Measurements from ENCODE around the gene COL8A2. TPM values are rescaled to one million over a fixed set of nuclear protein-coding genes. Genes with fewer than 3 reads are reported as not detected.

COL8A2 gene
- total and polyA plus RNA-seq, 8 donors = 0.43 to 8.4 (median 0.96) TPM

DNA sequence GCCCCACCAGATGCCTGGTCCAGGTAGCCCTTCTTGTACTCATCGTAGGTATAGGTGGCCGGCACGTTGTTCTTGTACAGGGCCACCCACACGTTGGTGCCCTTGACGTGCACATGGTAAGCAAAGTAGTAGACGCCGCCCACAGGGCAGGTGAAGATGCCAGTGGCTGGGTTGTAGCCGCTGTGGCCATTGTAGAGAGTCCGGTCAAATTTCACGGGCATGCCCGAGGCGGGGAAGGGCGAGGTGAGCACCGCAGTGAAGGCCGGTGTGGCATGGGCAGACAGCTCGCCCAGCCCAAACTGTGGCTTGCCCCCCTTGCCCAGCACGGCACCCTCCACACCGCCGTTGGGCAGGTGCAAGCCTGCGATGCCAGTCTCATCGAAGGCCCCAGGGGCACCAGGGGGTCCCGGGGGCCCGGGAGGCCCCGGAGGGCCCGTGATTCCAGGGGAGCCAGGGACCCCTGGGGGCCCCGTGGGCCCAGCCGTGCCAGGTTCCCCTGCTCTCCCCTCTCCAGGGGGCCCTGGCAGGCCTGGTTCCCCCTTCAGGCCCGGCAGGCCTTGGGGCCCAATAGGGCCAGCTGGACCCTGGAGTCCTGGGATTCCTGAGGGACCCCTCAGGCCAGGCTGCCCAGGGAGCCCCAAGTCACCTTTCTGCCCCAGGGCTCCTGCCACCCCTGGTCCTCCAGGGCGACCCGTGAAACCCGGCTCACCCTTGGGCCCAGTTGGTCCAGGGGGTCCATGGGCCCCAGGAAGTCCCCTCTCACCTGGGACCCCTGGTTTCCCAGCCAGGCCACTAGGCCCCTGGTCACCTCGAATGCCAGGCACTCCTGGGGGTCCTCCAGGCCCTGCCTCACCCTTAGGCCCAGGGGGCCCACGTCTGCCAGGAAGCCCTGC is 27.1 kb downstream of the COL8A2 start:
- Histone ChIP-seq H3K9me3 (no peaks in the 10 kb centered on the region), H3K4me1 (peaks cover 8 to 44% of the 10 kb centered on the region in 2 donors), H3K27me3 (no peaks in the 10 kb centered on the region), H3K36me3 (peaks cover 0 to 38% of the 10 kb centered on the region in 2 donors), H3K27ac (no peak overlapping the region), H3K4me3 (no peak overlapping the region)
- intact Hi-C loops (cut with DNase I) = no loop called here
- peak in 1 of 4 donors; percentile 64 for DNase-seq
- ATAC-seq = no peak
- TF ChIP-seq, protein P1, sequence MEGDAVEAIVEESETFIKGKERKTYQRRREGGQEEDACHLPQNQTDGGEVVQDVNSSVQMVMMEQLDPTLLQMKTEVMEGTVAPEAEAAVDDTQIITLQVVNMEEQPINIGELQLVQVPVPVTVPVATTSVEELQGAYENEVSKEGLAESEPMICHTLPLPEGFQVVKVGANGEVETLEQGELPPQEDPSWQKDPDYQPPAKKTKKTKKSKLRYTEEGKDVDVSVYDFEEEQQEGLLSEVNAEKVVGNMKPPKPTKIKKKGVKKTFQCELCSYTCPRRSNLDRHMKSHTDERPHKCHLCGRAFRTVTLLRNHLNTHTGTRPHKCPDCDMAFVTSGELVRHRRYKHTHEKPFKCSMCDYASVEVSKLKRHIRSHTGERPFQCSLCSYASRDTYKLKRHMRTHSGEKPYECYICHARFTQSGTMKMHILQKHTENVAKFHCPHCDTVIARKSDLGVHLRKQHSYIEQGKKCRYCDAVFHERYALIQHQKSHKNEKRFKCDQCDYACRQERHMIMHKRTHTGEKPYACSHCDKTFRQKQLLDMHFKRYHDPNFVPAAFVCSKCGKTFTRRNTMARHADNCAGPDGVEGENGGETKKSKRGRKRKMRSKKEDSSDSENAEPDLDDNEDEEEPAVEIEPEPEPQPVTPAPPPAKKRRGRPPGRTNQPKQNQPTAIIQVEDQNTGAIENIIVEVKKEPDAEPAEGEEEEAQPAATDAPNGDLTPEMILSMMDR (IDR thresholded peaks at IDR 0.05) = no peak

GRCh38 chr1:36096500-36097432 is 28.3 kb downstream of the COL8A2 start:
- intact Hi-C loops (cut with DNase I) = no loop called here
- H3K27me3 ChIP-seq = no peaks in the 10 kb centered on the region
- DNase-seq (no peak), ATAC-seq (no peak)
- H3K4me1 ChIP-seq = peaks cover 8 to 44% of the 10 kb centered on the region in 2 donors
- peak overlapping the region; percentile 58 to 70 for H3K27ac ChIP-seq
- H3K9me3 ChIP-seq = no peaks in the 10 kb centered on the region
- H3K36me3 ChIP-seq = peaks cover 4 to 50% of the 10 kb centered on the region in 2 donors
- TF ChIP-seq, protein P1 (IDR thresholded peaks at IDR 0.05) = no peak
- H3K4me3 ChIP-seq = no peak overlapping the region

DNA sequence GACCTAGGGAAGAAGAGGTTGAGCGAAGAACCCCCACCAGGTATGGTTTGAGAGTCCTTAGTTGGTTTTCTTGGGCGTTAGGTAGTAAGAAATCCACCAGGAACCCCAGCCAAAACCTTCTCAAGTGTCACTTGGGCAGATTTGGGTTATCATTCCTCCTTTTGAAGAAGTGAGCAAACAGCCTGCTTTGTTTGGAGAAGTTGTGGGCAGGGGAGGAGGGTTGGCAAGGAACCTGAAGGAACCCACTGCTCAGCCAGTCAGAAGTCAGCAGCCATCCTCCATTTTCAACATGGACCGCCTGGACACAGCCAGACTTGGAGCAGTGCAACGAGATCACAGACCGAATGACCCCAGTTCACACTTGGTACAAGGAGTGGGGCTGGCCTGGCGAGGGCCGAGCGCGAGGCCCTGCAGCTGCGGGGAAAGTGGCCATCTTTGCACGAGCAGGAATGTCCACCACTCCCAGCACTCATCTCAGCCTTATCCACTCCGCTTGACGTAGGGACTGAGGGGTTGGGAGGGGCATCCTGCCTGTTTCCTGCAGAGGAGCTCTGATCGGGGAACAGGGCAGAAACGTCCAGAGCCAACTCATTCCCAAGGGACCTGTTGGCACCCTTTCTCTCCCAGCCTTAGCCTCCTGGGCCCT is 29.1 kb downstream of the COL8A2 start:
- H3K9me3 ChIP-seq = no peaks in the 10 kb centered on the region
- peak overlapping the region; percentile 58 to 70 for H3K27ac ChIP-seq
- peaks cover 8 to 48% of the 10 kb centered on the region in 2 donors for H3K4me1 ChIP-seq
- H3K4me3 ChIP-seq = no peak overlapping the region
- peaks cover 4 to 59% of the 10 kb centered on the region in 2 donors for H3K36me3 ChIP-seq
- ATAC-seq = peak; percentile 72
- no peaks in the 10 kb centered on the region for H3K27me3 ChIP-seq
- TF ChIP-seq, protein P1 (IDR thresholded peaks at IDR 0.05) = no peak
- intact Hi-C loops (cut with DNase I) = no loop called here
- peak in 2 of 4 donors; percentile 60 to 74 for DNase-seq

DNA sequence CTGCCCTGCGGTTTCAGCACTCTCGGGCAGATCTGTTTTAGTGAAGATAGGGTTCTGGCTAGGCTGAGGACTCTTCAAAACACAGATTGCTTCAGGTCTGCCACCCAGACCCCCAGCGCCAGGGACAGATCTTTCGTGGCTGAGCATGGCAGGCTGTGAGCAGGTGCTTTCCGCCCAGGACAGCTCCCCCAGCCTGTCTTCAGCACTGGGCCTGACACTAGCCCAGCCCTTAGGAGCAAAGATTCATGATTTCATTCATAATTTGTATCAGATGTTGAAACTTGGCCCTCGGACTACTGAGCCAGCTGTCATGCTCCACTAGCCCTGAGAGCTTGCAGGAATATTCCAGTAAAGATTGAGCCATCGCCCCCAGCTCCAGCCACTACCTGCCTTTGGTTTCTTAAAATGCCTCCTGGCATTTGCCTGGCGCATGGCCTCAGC is 30.4 kb downstream of the COL8A2 start:
- TF ChIP-seq, protein P1 (IDR thresholded peaks at IDR 0.05) = no peak
- Histone ChIP-seq H3K4me1 (peaks cover 8 to 55% of the 10 kb centered on the region in 2 donors), H3K4me3 (no peak overlapping the region), H3K27me3 (no peaks in the 10 kb centered on the region), H3K9me3 (no peaks in the 10 kb centered on the region), H3K27ac (peak overlapping the region in 1 of 2 donors; percentile 70), H3K36me3 (peaks cover 4 to 61% of the 10 kb centered on the region in 2 donors)
- DNase-seq = no peak
- intact Hi-C loops (cut with DNase I) = no loop called here
- no peak for ATAC-seq
